ENCODE measurements around the gene NXN.

- TF ChIP-seq GATA2 (IDR thresholded peaks at IDR 0.05; ENCODE audit: low read depth, low read length) (no peak), GATA3 (IDR thresholded peaks at IDR 0.05; ENCODE audit: low read depth, low read length) (no peak)
Measured at GRCh38 chr17:967122-967521, 12.5 kb downstream of the NXN start.
